DMS79 treated with DMSO at 0.1 percent for 48 hours (cell line): ENCODE results near the gene PARD3B.

Experiments
- DNase-seq: peaks from one replicate; lab custom pipeline; 2025; lab: John Stamatoyannopoulos, UW

Gene PARD3B

GRCh38 chr2:205510345-205510744 lies 965.1 kb downstream of the PARD3B start:
- no peak for DNase-seq

GRCh38 chr2:205511221-205511620 lies 965.9 kb downstream of the PARD3B start:
- no peak for DNase-seq

DNA sequence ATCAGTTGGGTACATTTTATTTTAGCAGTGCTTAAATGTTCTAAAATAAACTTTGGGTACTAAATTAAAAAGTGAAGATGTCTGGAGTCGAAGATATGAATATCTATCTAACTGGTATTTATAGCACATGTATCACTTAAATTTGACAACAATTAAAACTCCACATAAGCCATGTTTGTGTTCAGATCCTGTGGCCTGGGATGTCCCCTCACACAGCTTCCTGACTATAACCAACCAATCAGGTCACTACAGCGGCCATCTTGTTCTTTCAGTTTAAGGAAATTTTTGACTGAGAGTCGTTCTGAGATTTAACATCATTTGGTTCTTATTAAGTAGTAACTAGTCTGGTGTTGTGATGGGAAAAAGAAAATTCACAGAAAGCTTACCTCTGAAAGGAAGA lies 966.4 kb downstream of the PARD3B start:
- no peak for DNase-seq

- no peak for DNase-seq
Observed at GRCh38 chr2:205520311-205520710, 975.0 kb downstream of the PARD3B start.

GRCh38 chr2:205524656-205525055 lies 979.4 kb downstream of the PARD3B start:
- peak; percentile 13 for DNase-seq

DNA sequence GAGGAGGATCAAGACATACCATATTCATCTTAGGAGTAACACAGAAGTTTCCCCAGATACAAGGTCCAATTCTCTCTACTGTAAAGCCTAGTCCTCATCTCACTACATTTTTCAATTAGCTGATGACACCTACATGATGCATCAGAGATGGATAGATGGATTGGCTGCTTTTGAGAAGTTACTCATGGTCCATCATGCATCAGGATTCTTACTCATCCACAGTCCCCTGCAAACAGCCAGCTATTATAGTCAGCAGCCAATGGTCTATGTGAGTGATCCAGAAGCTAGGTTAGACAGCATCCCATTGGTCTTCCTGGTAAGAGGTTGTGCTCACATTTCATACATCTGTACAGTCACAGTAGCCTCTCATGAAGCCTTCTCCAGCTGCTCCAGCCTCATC lies 982.5 kb downstream of the PARD3B start:
- no peak for DNase-seq

GRCh38 chr2:205531072-205531471 lies 985.8 kb downstream of the PARD3B start:
- DNase-seq = no peak

GRCh38 chr2:205531489-205532148 lies 986.3 kb downstream of the PARD3B start:
- no peak for DNase-seq

DNA sequence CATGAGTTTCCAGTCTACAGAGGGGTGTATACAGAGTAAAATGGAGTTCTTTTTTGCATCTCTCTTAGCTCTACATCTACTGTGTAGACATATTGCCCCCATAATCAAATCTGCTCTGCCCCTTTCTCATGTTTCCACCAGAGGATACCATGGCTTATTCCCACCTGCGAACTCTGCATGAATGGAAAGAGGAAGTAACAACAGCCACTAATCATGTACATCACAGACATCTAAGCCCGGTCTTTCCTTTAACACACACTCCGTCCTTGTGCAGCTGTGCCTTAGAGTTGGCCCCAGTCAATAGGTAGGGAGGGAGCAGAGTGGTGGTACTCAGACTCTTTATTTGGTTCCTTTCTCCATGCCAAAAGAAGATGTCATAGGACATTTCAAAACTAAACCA lies 989.7 kb downstream of the PARD3B start:
- no peak for DNase-seq

DNA sequence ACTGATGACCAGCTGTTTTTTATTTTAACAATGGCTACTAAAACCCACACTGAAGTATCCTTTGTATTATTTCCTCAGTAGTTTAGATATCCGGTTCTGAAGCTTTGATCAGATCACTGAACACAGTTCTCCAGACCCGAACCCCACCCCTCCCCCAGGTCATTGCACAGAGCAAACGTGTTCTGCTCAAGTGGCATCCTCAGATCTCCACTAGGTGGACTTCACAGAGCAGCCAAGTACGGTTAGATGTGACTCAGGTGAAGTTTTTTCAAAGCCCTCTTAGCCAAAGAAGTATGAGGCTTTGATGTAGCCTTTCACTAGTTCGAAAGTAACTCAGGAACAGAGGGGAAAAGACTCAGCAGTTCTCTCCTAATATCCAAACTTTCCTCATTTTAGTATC lies 994.3 kb downstream of the PARD3B start:
- DNase-seq = no peak

GRCh38 chr2:205540036-205540435 lies 994.8 kb downstream of the PARD3B start:
- DNase-seq = no peak

DNA sequence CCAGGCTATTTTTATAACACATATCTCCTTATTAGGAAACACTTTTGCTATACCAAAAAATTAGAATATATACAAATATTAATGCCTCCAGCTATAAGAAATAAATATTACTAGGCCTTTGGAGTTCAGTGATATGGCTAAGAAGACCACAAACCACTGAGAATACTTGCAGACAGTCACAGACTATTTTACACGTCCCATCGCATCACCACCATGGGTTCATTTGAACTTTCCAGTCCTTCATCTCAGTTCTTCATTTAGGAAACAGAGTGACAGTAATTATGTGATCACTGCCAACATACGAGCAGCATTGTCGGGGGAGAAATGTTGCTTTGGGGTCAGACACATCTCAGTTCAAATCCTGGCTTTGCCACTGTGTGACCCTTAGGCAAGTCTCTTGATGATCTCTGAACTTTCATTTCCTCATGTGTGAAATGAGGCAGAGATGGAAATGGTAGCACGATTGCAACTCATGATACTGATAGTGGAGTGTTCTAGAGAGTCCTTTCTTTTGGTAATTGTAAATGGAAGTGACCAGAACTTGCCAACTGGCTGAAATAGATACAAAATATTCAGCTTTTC lies 998.1 kb downstream of the PARD3B start:
- no peak for DNase-seq

DNA sequence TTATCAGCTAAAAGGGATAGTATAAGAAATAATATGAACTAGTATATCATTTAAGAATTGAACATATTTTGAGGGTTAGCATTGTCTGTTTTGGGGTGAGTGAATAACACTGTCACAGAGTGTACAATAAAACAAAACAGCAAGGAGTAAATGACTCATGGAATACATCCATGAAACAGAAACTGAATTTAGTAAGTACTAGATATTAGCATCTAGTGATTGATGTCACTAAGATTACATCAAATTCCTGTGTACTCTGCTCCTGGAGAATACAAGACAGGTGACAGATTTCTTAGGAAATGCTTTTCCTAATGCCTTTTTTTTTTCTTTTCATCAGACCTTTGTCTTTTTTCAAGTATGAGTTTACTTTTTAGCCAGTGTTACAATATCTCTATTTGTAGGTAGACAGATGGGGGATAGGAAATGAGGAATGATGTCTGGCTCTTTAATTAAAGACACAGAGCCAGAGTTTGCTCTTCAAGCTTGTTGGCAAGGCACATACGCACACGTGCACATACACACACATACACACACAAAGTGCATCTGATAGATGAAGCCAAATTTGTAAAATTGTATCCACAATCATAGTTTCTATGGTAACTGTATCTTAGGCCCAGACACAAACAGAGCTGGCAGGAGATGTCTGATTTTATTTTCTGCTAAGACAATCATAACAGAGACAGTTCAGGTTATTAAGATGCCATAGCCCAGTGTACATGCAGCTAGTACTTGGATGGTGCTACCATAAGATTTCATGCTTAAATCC lies 998.8 kb downstream of the PARD3B start:
- no peak for DNase-seq

DNA sequence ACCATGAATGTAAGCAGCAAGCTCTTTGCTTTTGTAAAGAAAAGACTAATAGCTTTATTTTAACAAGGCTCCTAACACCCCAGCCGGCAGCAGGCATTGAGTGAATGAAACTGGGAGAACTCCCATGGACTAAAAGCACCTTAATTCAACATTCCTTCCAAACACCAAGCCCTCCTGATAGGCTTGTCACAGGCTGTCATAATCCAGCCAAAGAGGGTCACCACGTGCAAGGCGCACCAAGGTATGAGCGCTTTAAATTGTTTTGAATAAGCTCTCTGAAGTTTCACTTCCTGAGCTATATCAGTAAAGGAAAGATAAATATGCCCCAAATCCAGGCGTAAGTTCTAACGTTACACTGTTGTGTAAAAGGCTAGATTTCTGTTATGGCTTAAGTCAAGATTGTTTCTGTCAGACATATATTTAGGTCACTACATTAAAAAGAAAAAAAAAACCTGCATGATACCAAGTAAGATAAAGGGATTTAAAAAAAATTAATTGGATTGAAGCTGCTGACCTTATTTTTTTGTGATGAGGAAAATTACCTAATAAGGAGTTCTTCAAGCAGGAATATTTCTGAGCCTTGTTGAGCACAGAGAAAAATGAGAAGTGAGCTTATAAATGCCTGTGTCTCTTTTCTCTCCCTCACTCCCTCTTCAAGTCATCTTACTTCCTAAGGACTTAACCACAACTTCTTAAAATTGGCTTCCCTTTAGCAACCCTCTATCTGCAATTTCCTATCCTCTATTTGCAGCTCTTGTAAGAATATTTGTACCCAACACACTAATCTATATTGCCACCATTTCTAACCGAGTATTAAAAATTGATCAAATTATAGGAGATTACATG lies 1000.9 kb downstream of the PARD3B start:
- DNase-seq = no peak

GRCh38 chr2:205555566-205556230 lies 1010.4 kb downstream of the PARD3B start:
- DNase-seq = peak; percentile 14

DNA sequence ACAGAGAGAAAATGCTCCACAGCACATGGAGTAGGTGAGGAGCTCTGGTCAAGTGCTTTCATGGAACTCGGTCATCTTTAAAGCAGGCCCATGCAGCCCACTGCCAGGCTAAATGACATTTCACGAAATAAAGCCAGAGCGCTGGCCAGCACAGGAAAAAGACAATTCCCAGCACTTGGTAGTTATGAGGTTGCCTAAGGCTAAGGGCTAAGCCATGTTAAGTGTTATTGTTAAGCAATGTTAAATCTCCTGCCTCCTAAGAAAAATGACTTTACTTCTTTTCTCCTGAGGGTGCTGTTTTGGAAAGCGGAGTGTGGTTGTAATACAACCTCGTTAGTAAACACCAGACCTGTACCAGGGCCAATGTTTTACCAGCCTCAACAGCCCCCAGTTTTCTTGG lies 1011.1 kb downstream of the PARD3B start:
- peak; percentile 85 for DNase-seq

GRCh38 chr2:205556841-205557539 lies 1011.7 kb downstream of the PARD3B start:
- DNase-seq = peak; percentile 85

- DNase-seq = no peak
Observed at GRCh38 chr2:205557873-205558272, 1012.6 kb downstream of the PARD3B start.

DNA sequence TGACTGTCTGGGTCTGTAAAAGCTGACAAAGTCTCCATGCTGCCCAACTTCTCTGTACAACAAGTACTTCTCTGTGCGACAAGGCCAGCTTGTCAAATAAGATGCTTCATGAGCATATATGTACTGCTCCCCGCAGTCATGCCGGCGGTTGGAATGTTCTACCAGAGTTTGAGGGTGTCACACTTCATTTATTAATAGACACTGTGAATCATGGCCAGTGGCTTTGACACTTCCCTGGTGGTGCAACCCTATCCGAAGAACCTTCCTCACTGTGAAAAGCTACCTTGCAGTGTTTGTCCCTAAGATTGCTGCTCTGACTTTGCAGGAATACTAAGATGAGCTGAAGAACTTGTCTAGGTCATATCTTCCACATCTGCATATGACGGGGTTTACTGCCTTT lies 1016.2 kb downstream of the PARD3B start:
- no peak for DNase-seq

DNA sequence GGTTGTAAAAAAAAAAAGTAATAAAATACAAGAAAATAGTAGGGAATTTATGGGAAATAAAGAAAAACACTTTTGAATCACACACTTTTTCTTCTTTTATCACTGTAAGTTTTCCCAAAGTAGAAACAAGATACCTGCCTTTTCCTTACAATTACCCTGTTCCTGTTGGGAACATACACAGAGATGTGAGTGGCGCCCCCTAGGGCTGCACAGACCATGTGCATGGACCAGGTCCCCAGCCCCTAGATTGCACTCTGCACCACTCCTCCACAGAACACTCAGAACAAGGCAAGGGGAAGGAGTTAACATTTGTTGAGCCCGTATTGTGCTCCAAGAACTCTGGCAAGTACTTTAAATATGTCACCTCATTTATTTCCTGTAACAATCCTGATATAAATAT lies 1018.4 kb downstream of the PARD3B start:
- no peak for DNase-seq
